DND-41 (cell line): ENCODE measurements around the gene PRPF6.

Experiments used
- ATAC-seq: fragments of 200-7000 bp; cut with Tn5 transposase; 3 replicates; pipeline ENCODE4 v1.9.1; 2021; ENCODE audit warnings: low read depth; ENCODE audit not compliant: insufficient read depth
- DNase-seq: peaks from one replicate; pipeline ENCODE4 v3.0.0-alpha.2; 2020
- H2AFZ ChIP-seq: 2 replicates; pipeline ENCODE4 v1.6.0; 2012; ENCODE audit warnings: low read depth, low read length
- H3K27ac ChIP-seq: 2 replicates; pipeline ENCODE4 v1.5.1; 2012; ENCODE audit warnings: low read length, inconsistent platforms
- H3K27me3 ChIP-seq: fragments of 200-600 bp; sonication (generic); 2 replicates; pipeline ENCODE4 v1.6.0; 2012; ENCODE audit warnings: low read length, mild to moderate bottlenecking, inconsistent platforms; ENCODE audit not compliant: insufficient read depth, poor library complexity
- H3K36me3 ChIP-seq: 2 replicates; pipeline ENCODE4 v1.5.1; 2012; ENCODE audit warnings: low read length, inconsistent platforms; ENCODE audit not compliant: insufficient read depth
- H3K4me1 ChIP-seq: 2 replicates; pipeline ENCODE4 v1.5.1; 2012; ENCODE audit warnings: mild to moderate bottlenecking, low read length; ENCODE audit not compliant: insufficient read depth
- H3K4me2 ChIP-seq: 2 replicates; pipeline ENCODE4 v1.6.0; 2012; ENCODE audit warnings: mild to moderate bottlenecking, moderate library complexity, low read length, inconsistent platforms; ENCODE audit not compliant: insufficient read depth
- H3K4me3 ChIP-seq, 2 experiments: fragments of 200-600 bp in 1 of 2; shearing (Covaris generic) in 1 of 2; 2 replicates each; pipeline ENCODE4 v1.5.1; 2012 to 2016; ENCODE audit warnings: inconsistent platforms in 2 of 2, low read length in 2 of 2, mild to moderate bottlenecking in 2 of 2, low read depth in 1 of 2, moderate library complexity in 1 of 2
- H3K79me2 ChIP-seq: 2 replicates; pipeline ENCODE4 v1.6.0; 2012; ENCODE audit warnings: low read length, inconsistent platforms; ENCODE audit not compliant: insufficient read depth
- H3K9ac ChIP-seq: 2 replicates; pipeline ENCODE4 v1.6.0; 2012; ENCODE audit warnings: low read depth, mild to moderate bottlenecking, inconsistent platforms, low read length, moderate library complexity
- H3K9me3 ChIP-seq: 2 replicates; pipeline ENCODE4 v1.5.1; 2012; ENCODE audit warnings: low read length, moderate library complexity, mild to moderate bottlenecking, inconsistent platforms; ENCODE audit not compliant: insufficient read depth, severe bottlenecking
- H4K20me1 ChIP-seq: 2 replicates; pipeline ENCODE4 v1.6.0; 2012; ENCODE audit warnings: low read length; ENCODE audit not compliant: insufficient read depth
- EZH2 ChIP-seq: IDR thresholded peaks from 3 replicates; pipeline ENCODE4 v1.6.1; 2012; ENCODE audit warnings: borderline replicate concordance, low read depth, mild to moderate bottlenecking, moderate library complexity, low read length, inconsistent platforms; ENCODE audit not compliant: severe bottlenecking
- TF ChIP-seq, protein P1 (sequence below): IDR thresholded peaks from 2 replicates; pipeline ENCODE4 v1.5.1; 2012; ENCODE audit warnings: borderline replicate concordance, low read length, moderate library complexity, mild to moderate bottlenecking; ENCODE audit not compliant: poor library complexity, severe bottlenecking; ENCODE audit errors: extremely low read depth

The PRPF6 gene

DNA sequence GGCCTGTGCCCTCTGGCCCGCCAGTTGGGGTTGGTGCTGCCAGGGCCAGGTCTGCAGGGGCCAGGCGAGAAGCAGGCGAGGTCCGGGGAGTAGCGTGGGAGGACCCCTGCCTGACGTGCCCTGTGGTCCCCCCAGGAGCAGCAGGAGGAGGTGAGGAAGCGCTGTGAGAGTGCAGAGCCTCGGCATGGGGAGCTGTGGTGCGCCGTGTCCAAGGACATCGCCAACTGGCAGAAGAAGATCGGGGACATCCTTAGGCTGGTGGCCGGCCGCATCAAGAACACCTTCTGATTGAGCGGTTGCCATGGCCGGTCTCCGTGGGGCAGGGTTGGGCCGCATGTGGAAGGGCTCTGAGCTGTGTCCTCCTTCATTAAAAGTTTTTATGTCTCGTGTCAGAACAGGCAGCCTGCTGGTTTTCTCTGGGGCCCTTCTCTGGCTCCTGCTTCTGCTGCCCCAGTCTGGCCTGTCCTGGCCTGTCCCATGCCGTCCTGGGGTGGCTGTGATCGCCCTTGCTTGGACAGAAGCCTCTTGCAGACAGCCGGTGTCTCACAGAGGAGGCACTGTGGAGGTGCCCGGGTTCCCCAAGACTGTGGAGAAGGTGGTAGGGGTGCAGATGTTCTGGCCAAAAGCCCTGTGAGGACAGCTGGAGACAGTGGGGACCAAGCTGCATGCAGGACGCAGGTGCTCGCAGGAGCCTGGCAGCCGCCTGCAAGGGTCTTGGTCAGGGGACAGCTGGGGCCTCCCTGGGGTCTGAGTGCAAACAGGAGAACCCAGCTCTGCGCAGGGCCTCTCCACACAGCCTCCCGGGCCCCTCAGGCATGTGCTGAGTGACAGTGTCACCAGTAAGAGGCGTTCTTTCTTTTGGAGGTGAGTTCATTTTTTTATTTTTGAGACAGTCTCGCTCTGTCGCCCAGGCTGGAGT lies 52.0 kb downstream of the PRPF6 start:
- H3K9me3 ChIP-seq = no peaks in the 10 kb centered on the region
- peaks cover 5% of the 10 kb centered on the region for H3K4me1 ChIP-seq
- H3K27me3 ChIP-seq = no peaks in the 10 kb centered on the region
- TF ChIP-seq, protein P1, sequence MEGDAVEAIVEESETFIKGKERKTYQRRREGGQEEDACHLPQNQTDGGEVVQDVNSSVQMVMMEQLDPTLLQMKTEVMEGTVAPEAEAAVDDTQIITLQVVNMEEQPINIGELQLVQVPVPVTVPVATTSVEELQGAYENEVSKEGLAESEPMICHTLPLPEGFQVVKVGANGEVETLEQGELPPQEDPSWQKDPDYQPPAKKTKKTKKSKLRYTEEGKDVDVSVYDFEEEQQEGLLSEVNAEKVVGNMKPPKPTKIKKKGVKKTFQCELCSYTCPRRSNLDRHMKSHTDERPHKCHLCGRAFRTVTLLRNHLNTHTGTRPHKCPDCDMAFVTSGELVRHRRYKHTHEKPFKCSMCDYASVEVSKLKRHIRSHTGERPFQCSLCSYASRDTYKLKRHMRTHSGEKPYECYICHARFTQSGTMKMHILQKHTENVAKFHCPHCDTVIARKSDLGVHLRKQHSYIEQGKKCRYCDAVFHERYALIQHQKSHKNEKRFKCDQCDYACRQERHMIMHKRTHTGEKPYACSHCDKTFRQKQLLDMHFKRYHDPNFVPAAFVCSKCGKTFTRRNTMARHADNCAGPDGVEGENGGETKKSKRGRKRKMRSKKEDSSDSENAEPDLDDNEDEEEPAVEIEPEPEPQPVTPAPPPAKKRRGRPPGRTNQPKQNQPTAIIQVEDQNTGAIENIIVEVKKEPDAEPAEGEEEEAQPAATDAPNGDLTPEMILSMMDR = no peak
- TF ChIP-seq EZH2 = no peak
- H3K36me3 ChIP-seq = peaks cover 65% of the 10 kb centered on the region
- H3K27ac ChIP-seq = no peak overlapping the region
- H3K9ac ChIP-seq = no peak overlapping the region
- H3K4me3 ChIP-seq = no peak overlapping the region
- DNase-seq (no peak), ATAC-seq (no peak)
- H4K20me1 ChIP-seq = peaks cover 12% of the 10 kb centered on the region
- H3K79me2 ChIP-seq = no peaks in the 10 kb centered on the region
- H2AFZ ChIP-seq = no peak overlapping the region
- H3K4me2 ChIP-seq = no peak overlapping the region

DNA sequence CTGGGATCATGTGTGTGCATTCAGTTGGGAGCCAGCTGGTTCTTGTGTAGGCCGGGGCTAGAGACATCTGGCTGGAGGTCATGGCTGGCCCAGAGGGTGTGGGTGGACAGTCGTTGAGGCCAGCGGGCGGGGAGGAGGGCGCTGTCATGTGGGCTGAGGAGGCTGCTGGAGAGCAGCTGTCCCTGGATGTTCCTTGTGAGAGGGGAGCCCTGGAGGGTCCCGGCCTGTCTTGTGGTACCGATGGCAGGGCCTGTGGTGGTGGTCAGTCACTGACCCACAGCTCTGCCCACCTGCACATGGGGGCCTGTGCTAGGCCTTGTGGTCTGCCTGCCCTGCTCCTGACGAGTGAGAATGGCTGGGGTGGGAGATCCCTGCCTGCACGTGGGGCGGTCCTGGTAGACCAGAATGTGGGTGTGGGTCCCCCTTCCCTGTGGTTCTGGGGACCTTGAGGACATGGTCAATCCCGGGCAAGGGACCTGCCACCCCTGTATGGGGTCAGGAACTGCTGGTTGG lies 53.1 kb downstream of the PRPF6 start:
- H3K9me3 ChIP-seq = no peaks in the 10 kb centered on the region
- H2AFZ ChIP-seq = no peak overlapping the region
- DNase-seq (no peak), ATAC-seq (no peak)
- H4K20me1 ChIP-seq = peaks cover 10% of the 10 kb centered on the region; the same call in 1 of the 2 replicates
- TF ChIP-seq, protein P1 = no peak
- no peak for TF ChIP-seq EZH2
- no peaks in the 10 kb centered on the region for H3K79me2 ChIP-seq
- peaks cover 56% of the 10 kb centered on the region for H3K36me3 ChIP-seq
- no peak overlapping the region for H3K9ac ChIP-seq
- no peak overlapping the region for H3K27ac ChIP-seq
- no peak overlapping the region for H3K4me2 ChIP-seq
- H3K4me1 ChIP-seq = peaks cover 16% of the 10 kb centered on the region
- no peak overlapping the region for H3K4me3 ChIP-seq
- H3K27me3 ChIP-seq = peaks cover 8% of the 10 kb centered on the region

DNA sequence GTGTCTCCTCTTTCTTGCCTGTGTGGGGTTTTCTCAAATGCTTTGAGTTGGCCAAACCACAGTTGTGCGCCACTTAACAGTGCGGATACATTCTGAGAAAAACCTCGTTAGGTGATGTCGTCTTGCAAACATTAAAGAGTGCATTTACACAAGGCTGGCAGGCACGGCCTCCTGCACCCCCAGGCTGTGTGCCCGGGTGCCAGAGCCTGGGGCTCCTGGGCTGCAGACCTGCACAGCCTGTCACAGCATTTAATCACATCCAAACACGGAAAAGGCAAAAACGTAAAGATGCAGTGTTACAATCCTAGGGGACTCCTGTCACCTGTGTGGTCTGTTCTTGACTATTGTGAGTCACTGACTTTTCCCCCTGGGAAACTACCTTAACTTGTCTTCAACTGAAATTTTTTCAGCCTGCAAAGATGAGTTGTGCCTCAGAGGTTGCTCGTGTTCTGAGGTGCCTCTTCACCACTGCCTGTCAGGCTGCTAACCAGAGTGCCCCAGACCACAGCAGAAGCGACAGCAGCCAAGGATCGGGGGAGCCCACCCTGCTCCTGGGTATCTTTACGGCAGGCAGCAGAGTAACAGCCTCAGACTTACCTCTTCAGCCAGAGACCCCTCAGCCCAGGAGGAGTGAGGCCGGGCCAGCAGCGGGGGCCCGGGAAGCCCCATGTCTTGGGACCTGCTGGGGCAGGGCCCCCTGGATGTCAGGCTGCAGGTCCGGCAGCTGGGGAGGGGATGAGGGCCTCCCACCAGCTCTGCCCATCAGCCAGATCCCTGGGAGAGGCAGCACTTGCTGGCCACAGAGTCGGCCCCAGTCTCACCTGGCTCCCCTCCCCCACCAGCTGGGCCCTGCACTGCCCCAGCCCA lies 54.4 kb downstream of the PRPF6 start:
- H3K4me1 ChIP-seq = peaks cover 21% of the 10 kb centered on the region
- H3K79me2 ChIP-seq = no peaks in the 10 kb centered on the region
- no peak overlapping the region for H3K9ac ChIP-seq
- DNase-seq = peak; percentile 44
- TF ChIP-seq, protein P1 = no peak
- TF ChIP-seq EZH2 = no peak
- no peak overlapping the region for H3K4me2 ChIP-seq
- H3K4me3 ChIP-seq = no peak overlapping the region
- no peaks in the 10 kb centered on the region for H3K9me3 ChIP-seq
- peaks cover 20% of the 10 kb centered on the region for H3K27me3 ChIP-seq
- peaks cover 18% of the 10 kb centered on the region; the same call in 1 of the 2 replicates for H4K20me1 ChIP-seq
- peak overlapping the region; percentile 25; the same call in 1 of the 2 replicates for H3K27ac ChIP-seq
- peaks cover 43% of the 10 kb centered on the region for H3K36me3 ChIP-seq
- no peak for ATAC-seq
- no peak overlapping the region for H2AFZ ChIP-seq
